ENCODE data around the gene SUMF2. TPM values are rescaled to one million over a fixed set of nuclear protein-coding genes. Genes with fewer than 3 reads are reported as not detected.
"Not testable (repeated sequence)": the region's sequence is repeated elsewhere in the genome, so short reads cannot be mapped to it uniquely, and the experiment has no call there.

Gene SUMF2
- total and polyA plus RNA-seq, 2 experiments from 2014 or later = 186 to 188 TPM

GRCh38 chr7:56033671-56034432, 30.2 kb upstream of the SUMF2 start:
- Histone ChIP-seq H3K79me2 (ENCODE audit: insufficient read depth) (peaks cover 20% of the 10 kb centered on the region), H4K20me1 (ENCODE audit: insufficient read depth) (no peaks in the 10 kb centered on the region), H3K27me3 (replicated peaks; ENCODE audit: insufficient read depth) (no peaks in the 10 kb centered on the region), H3K4me3 (peak overlapping the region; percentile 85), H3K4me2 (ENCODE audit: unreplicated experiment) (peak overlapping the region; percentile 96), H3F3A (ENCODE audit: insufficient read depth) (0 out of 2 replicates have a peak, but pooled peaks cover 4% of the 10 kb centered on the region), H3K36me3 (ENCODE audit: low read depth) (no peaks in the 10 kb centered on the region; the same call in 1 of the 2 replicates), H3K27ac (peak overlapping the region; percentile 39), H2AFZ (peak overlapping the region; percentile 96), H3K9me2 (ENCODE audit: insufficient read depth) (no peaks in the 10 kb centered on the region), H3K9ac (peak overlapping the region; percentile 75), H3K9me3 (ENCODE audit: low read depth) (no peaks in the 10 kb centered on the region), H3K4me1 (ENCODE audit: insufficient read depth) (no peaks in the 10 kb centered on the region; the same call in 1 of the 2 replicates)
- 1 to 2% methylated on average over 24 to 26 of the region's 27 CpGs for WGBS, 2 experiments (ENCODE audit: low coverage in 1 of 2, low lambda C conversion rate in 2 of 2, missing lambda C conversion rate in 2 of 2)
- TF ChIP-seq EZH2phosphoT487 (IDR thresholded peaks at IDR 0.05; ENCODE audit: insufficient read depth, low read depth) (no peak), EZH2 (IDR thresholded peaks at IDR 0.05; ENCODE audit: insufficient read depth, poor library complexity, severe bottlenecking) (no peak)
- in situ Hi-C loops (cut with MboI) = no loop called here
- DNase-seq = peak; percentile 80

GRCh38 chr7:56040730-56041129, 23.4 kb upstream of the SUMF2 start:
- Histone ChIP-seq H3K9me2 (ENCODE audit: insufficient read depth) (no peaks in the 10 kb centered on the region), H2AFZ (no peak overlapping the region), H3K27me3 (replicated peaks; ENCODE audit: insufficient read depth) (no peaks in the 10 kb centered on the region), H4K20me1 (ENCODE audit: insufficient read depth) (no peaks in the 10 kb centered on the region), H3K4me3 (no peak overlapping the region), H3K9me3 (ENCODE audit: low read depth) (no peaks in the 10 kb centered on the region), H3K27ac (no peak overlapping the region), H3K9ac (no peak overlapping the region), H3K4me2 (ENCODE audit: unreplicated experiment) (no peak overlapping the region), H3F3A (ENCODE audit: insufficient read depth) (no peaks in the 10 kb centered on the region), H3K36me3 (ENCODE audit: low read depth) (no peaks in the 10 kb centered on the region), H3K79me2 (ENCODE audit: insufficient read depth) (peaks cover 9% of the 10 kb centered on the region; the same call in 1 of the 2 replicates), H3K4me1 (ENCODE audit: insufficient read depth) (no peaks in the 10 kb centered on the region)
- TF ChIP-seq EZH2phosphoT487 (IDR thresholded peaks at IDR 0.05; ENCODE audit: insufficient read depth, low read depth) = no peak
- no peak for TF ChIP-seq EZH2 (IDR thresholded peaks at IDR 0.05; ENCODE audit: insufficient read depth, poor library complexity, severe bottlenecking)
- in situ Hi-C loops (cut with MboI) = no loop called here
- no peak for DNase-seq
- 96 to 98% methylated on average over 3 of the region's 3 CpGs for WGBS, 2 experiments (ENCODE audit: low coverage in 1 of 2, low lambda C conversion rate in 2 of 2, missing lambda C conversion rate in 2 of 2)

GRCh38 chr7:56045758-56046157, 18.3 kb upstream of the SUMF2 start:
- H3K27me3 ChIP-seq (replicated peaks; ENCODE audit: insufficient read depth); H3K36me3 ChIP-seq (ENCODE audit: low read depth); H3K9ac ChIP-seq; H3K27ac ChIP-seq; H4K20me1 ChIP-seq (ENCODE audit: insufficient read depth); H3K4me2 ChIP-seq (ENCODE audit: unreplicated experiment); H3K9me3 ChIP-seq (ENCODE audit: low read depth); in situ Hi-C loops (cut with MboI); H3K4me3 ChIP-seq; DNase-seq; H3K9me2 ChIP-seq (ENCODE audit: insufficient read depth); H2AFZ ChIP-seq: not testable (repeated sequence)
- 91 to 94% methylated on average over 2 of the region's 2 CpGs for WGBS, 2 experiments (ENCODE audit: low coverage in 1 of 2, low lambda C conversion rate in 2 of 2, missing lambda C conversion rate in 2 of 2)
- peaks cover 10% of the 10 kb centered on the region for H3K4me1 ChIP-seq (ENCODE audit: insufficient read depth)
- H3K79me2 ChIP-seq (ENCODE audit: insufficient read depth) = peaks cover 24% of the 10 kb centered on the region
- H3F3A ChIP-seq (ENCODE audit: insufficient read depth) = peaks cover 27% of the 10 kb centered on the region; the same call in 1 of the 2 replicates

GRCh38 chr7:56046721-56047445, 17.2 kb upstream of the SUMF2 start:
- no peaks in the 10 kb centered on the region for H3K36me3 ChIP-seq (ENCODE audit: low read depth)
- H3K4me3 ChIP-seq = no peak overlapping the region
- peaks cover 30% of the 10 kb centered on the region for H3K79me2 ChIP-seq (ENCODE audit: insufficient read depth)
- H3K4me1 ChIP-seq (ENCODE audit: insufficient read depth) = peaks cover 10% of the 10 kb centered on the region
- no peaks in the 10 kb centered on the region for H3K27me3 ChIP-seq (replicated peaks; ENCODE audit: insufficient read depth)
- 57 to 58% methylated on average over 5 of the region's 5 CpGs for WGBS, 2 experiments (ENCODE audit: low coverage in 1 of 2, low lambda C conversion rate in 2 of 2, missing lambda C conversion rate in 2 of 2)
- in situ Hi-C loops (cut with MboI) = no loop called here
- DNase-seq = peak; percentile 77
- H2AFZ ChIP-seq = no peak overlapping the region
- no peaks in the 10 kb centered on the region for H3K9me2 ChIP-seq (ENCODE audit: insufficient read depth)
- no peaks in the 10 kb centered on the region for H4K20me1 ChIP-seq (ENCODE audit: insufficient read depth)
- no peak for TF ChIP-seq EZH2 (IDR thresholded peaks at IDR 0.05; ENCODE audit: insufficient read depth, poor library complexity, severe bottlenecking)
- TF ChIP-seq EZH2phosphoT487 (IDR thresholded peaks at IDR 0.05; ENCODE audit: insufficient read depth, low read depth) = no peak
- H3K4me2 ChIP-seq (ENCODE audit: unreplicated experiment) = no peak overlapping the region
- H3K27ac ChIP-seq = peak overlapping the region; percentile 73
- H3F3A ChIP-seq (ENCODE audit: insufficient read depth) = peaks cover 27% of the 10 kb centered on the region; the same call in 1 of the 2 replicates
- H3K9ac ChIP-seq = peak overlapping the region; percentile 14; the same call in 1 of the 2 replicates
- H3K9me3 ChIP-seq (ENCODE audit: low read depth) = no peaks in the 10 kb centered on the region

- H3K79me2 ChIP-seq (ENCODE audit: insufficient read depth) = peaks cover 37% of the 10 kb centered on the region
- H3K27me3 ChIP-seq (replicated peaks; ENCODE audit: insufficient read depth); DNase-seq; H3K4me2 ChIP-seq (ENCODE audit: unreplicated experiment); in situ Hi-C loops (cut with MboI); H4K20me1 ChIP-seq (ENCODE audit: insufficient read depth); H2AFZ ChIP-seq; H3K9me2 ChIP-seq (ENCODE audit: insufficient read depth); H3K36me3 ChIP-seq (ENCODE audit: low read depth); H3K4me3 ChIP-seq; H3K9me3 ChIP-seq (ENCODE audit: low read depth): not testable (repeated sequence)
- H3F3A ChIP-seq (ENCODE audit: insufficient read depth) = peaks cover 27% of the 10 kb centered on the region; the same call in 1 of the 2 replicates
- 0 out of 2 replicates have a peak overlapping the region, but pooled peaks have one; percentile 14 for H3K9ac ChIP-seq
- 82% methylated on average over 11 of the region's 11 CpGs for WGBS, 2 experiments (ENCODE audit: low coverage in 1 of 2, low lambda C conversion rate in 2 of 2, missing lambda C conversion rate in 2 of 2)
- peak overlapping the region; percentile 73 for H3K27ac ChIP-seq
- peaks cover 11% of the 10 kb centered on the region for H3K4me1 ChIP-seq (ENCODE audit: insufficient read depth)
These were observed 16.5 kb upstream of the SUMF2 start for GRCh38 chr7:56047446-56048116.
